Right atrium auricular region (tissue), 2 donors: ENCODE data around the gene SAMM50. TPM values are rescaled to one million over a fixed set of nuclear protein-coding genes. Genes with fewer than 3 reads are reported as not detected.

Source experiments
- DNase-seq: peaks from one replicate; pipeline ENCODE4 v3.0.0-alpha.2; 2019; ENCODE audit warnings: low spot score
- H3K27ac ChIP-seq, 2 donors: fragments of 200-600 bp; sonication (generic); 1 replicate in 1 of 2; 2 replicates in 1 of 2; pipeline ENCODE4 v1.5.1; 2016 to 2019
- H3K27me3 ChIP-seq, 2 donors: fragments of 200-600 bp; sonication (generic); one replicate each; pipeline versions ENCODE4 v1.5.1 to v1.6.0; 2017 to 2019
- H3K36me3 ChIP-seq: fragments of 200-600 bp; sonication (generic); one replicate; pipeline ENCODE4 v1.5.1; 2016
- H3K4me1 ChIP-seq, 2 donors: fragments of 200-600 bp; sonication (generic); one replicate each; pipeline versions ENCODE4 v1.5.1 to v1.6.0; 2017 to 2019
- H3K4me3 ChIP-seq, 2 donors: fragments of 200-600 bp; sonication (generic); 1 replicate in 1 of 2; 2 replicates in 1 of 2; pipeline ENCODE4 v1.5.1; 2017 to 2019; ENCODE audit warnings: mild to moderate bottlenecking in 1 of 2, moderate library complexity in 1 of 2
- H3K9me3 ChIP-seq, 2 donors: fragments of 200-600 bp; sonication (generic); one replicate each; pipeline ENCODE4 v1.5.1; 2019
- total RNA-seq, 2 donors: library from RNA; depleted of rRNA; stranded (reverse); fragments of >200 nt; gene quantifications; one replicate each; pipeline ENCODE4 v1.1.0, GENCODE V29; 2016
- TF ChIP-seq, protein P1 (sequence below), 2 donors: fragments of 200-600 bp; sonication (generic); IDR thresholded peaks; one replicate each; pipeline ENCODE4 v1.5.1; 2019; ENCODE audit warnings: antibody characterized with exemption in 2 of 2

The SAMM50 gene
- total RNA-seq, 2 donors from 2014 or later: 40.4 to 57.1 TPM

DNA sequence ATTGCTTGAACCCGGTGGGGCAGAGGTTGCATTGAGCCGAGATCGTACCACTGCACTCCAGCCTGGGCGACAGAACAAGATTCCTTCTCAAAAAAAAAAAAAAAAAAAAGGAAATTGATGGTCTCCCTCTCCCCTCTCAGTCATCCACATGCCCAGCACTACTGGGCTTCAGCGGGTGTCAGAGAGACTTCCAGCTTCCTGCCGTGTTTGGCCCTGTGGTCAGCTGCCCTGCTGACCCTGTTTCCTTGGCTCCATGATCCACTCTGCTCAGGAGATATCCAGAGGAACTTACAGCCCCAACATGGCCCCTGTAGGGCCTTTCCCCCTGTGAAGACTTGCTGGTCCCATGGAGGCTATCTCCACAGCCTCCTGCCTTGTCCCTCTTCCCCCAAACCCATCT, 37.7 kb upstream of the SAMM50 start:
- Histone ChIP-seq H3K9me3 (no peaks in the 10 kb centered on the region), H3K4me3 (no peak overlapping the region), H3K27ac (no peak overlapping the region), H3K36me3 (no peaks in the 10 kb centered on the region), H3K4me1 (no peaks in the 10 kb centered on the region), H3K27me3 (no peaks in the 10 kb centered on the region)
- TF ChIP-seq, protein P1, sequence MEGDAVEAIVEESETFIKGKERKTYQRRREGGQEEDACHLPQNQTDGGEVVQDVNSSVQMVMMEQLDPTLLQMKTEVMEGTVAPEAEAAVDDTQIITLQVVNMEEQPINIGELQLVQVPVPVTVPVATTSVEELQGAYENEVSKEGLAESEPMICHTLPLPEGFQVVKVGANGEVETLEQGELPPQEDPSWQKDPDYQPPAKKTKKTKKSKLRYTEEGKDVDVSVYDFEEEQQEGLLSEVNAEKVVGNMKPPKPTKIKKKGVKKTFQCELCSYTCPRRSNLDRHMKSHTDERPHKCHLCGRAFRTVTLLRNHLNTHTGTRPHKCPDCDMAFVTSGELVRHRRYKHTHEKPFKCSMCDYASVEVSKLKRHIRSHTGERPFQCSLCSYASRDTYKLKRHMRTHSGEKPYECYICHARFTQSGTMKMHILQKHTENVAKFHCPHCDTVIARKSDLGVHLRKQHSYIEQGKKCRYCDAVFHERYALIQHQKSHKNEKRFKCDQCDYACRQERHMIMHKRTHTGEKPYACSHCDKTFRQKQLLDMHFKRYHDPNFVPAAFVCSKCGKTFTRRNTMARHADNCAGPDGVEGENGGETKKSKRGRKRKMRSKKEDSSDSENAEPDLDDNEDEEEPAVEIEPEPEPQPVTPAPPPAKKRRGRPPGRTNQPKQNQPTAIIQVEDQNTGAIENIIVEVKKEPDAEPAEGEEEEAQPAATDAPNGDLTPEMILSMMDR (IDR thresholded peaks at IDR 0.05): no peak
- no peak for DNase-seq

DNA sequence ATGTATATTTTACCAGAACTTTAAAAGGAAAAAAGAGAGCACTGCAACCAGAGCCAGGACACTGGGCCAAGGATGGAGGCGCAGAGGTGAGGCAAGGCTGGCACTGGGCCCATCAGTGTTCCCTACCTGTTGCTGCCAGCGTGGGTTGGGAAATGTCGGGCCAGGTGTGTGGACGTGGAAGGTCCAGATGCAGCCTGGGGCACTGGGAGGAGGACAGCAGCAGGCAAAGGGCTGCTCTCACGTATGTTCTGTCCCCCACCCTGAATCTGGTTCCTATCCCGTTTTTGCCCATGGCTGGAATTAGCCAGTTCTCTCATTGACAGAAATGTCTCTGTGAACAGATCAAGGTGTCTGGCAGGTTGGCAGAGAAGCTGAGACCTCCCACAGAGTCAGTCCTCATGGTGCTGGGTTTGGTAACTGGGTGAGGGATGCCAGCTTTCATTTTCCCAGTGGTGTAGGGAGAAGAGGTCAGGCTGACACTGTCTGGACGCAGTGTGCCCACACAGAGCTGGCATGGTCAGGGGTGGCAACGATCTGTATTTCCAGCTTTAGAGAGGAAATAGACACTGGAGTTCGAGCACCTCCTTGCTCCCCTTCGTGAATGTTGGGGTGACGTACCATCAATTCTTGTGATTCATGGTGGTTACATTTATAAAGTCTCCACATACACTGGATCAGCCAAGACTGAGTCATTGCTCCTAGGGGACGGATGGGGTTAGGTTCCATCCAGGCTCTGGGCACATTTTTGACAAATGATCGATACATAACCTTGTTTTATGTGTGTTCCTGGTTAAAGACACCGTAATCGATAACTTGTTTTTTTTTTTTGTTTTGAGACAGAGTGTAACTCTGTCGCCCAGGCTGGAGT, 35.9 kb upstream of the SAMM50 start:
- TF ChIP-seq, protein P1 (IDR thresholded peaks at IDR 0.05): no peak
- no peak overlapping the region for H3K4me3 ChIP-seq
- no peaks in the 10 kb centered on the region for H3K9me3 ChIP-seq
- DNase-seq: no peak
- H3K27ac ChIP-seq: no peak overlapping the region
- no peaks in the 10 kb centered on the region for H3K36me3 ChIP-seq
- peaks cover 0 to 15% of the 10 kb centered on the region in 2 donors for H3K4me1 ChIP-seq
- H3K27me3 ChIP-seq: no peaks in the 10 kb centered on the region

DNA sequence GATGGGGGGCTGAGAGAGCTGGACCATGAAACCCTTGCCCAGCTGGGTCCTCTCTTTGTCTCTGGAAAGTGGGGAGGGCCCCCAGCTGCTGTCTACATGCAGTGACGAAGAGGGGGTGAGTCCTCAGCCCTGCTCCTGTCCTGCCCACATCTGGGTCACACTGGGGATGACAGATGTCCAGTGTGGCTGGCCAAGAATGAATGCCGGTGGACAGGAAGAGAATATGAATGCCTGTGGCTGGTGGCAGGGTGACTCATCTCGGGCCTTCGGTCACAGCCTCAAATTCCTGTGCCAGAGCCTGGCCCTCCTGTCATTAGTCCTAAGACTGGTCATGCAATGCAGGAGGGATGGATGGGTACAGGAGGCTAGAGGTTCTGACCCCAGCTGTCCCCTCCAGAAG, 33.9 kb upstream of the SAMM50 start:
- no peak overlapping the region for H3K4me3 ChIP-seq
- H3K27ac ChIP-seq: no peak overlapping the region
- H3K4me1 ChIP-seq: peaks cover 0 to 16% of the 10 kb centered on the region in 2 donors
- DNase-seq: no peak
- H3K27me3 ChIP-seq: no peaks in the 10 kb centered on the region
- TF ChIP-seq, protein P1 (IDR thresholded peaks at IDR 0.05): no peak
- H3K36me3 ChIP-seq: no peaks in the 10 kb centered on the region
- no peaks in the 10 kb centered on the region for H3K9me3 ChIP-seq

DNA sequence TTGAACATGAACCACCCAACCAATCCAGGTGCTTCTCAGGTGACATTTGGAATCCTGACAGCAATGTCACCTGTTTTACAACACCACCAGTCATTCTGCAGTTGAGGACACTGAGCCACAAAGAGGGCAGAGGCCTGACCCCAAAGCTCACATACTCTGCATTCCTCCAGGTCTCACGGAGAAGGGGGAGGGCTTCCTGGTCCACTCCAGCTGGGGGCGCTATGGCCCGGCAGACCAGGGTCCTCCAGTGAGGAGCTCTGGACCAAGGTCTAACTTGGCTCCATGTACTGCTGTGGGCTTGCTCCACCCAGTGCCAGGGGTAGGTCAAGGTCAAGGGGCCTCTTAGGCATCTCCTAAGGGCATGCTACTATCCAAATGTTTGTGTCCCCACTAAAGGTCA, 33.1 kb upstream of the SAMM50 start:
- no peaks in the 10 kb centered on the region for H3K27me3 ChIP-seq

DNA sequence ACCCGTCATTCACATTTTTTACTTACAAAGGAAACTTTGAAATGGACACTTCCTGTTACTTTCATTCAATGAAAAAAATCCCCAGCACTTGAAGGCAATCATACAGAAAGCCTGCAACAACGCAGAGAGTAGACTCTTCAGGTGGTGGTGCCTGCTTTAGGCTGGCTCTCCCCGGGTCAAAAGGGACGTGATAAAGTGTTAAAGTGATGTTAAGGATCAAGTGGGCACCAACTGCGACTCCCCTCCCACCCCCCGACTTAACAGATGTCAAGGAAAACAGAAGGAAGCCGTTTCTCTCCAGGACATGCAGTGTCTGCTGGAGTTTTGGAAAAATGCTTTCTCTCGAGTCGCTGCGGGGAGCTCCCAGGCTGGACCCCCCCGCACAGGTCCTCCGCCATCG, 32.1 kb upstream of the SAMM50 start:
- peaks cover 0 to 16% of the 10 kb centered on the region in 2 donors for H3K4me1 ChIP-seq
- H3K9me3 ChIP-seq: no peaks in the 10 kb centered on the region
- TF ChIP-seq, protein P1 (IDR thresholded peaks at IDR 0.05): no peak
- H3K27me3 ChIP-seq: no peaks in the 10 kb centered on the region
- no peaks in the 10 kb centered on the region for H3K36me3 ChIP-seq
- H3K27ac ChIP-seq: no peak overlapping the region
- no peak for DNase-seq
- H3K4me3 ChIP-seq: peak overlapping the region; percentile 54 to 68

More for the DNA sequence above, 33.1 kb upstream of the SAMM50 start:
- Histone ChIP-seq H3K4me1 (peaks cover 0 to 16% of the 10 kb centered on the region in 2 donors), H3K27ac (no peak overlapping the region), H3K9me3 (no peaks in the 10 kb centered on the region), H3K4me3 (no peak overlapping the region), H3K36me3 (no peaks in the 10 kb centered on the region)
- no peak for DNase-seq
- TF ChIP-seq, protein P1 (IDR thresholded peaks at IDR 0.05): no peak
